Esophagus muscularis mucosa (tissue), 4 donors: ENCODE data around the gene GALNT14.

ENCODE experiments used
- CTCF ChIP-seq, 3 experiments: fragments of 200-600 bp in 2 of 3; fragments of 450-650 bp in 1 of 3; sonication (generic) in 2 of 3; IDR thresholded peaks; one replicate each; pipeline ENCODE4 v1.5.1; 2017 to 2019; ENCODE audit warnings: antibody characterized with exemption in 3 of 3, mild to moderate bottlenecking in 2 of 3, moderate library complexity in 1 of 3
- EP300 ChIP-seq: sonication (generic); formaldehyde crosslinking; IDR thresholded peaks from one replicate; pipeline ENCODE4 v1.6.1; 2017; ENCODE audit warnings: antibody characterized with exemption
- POLR2A ChIP-seq: fragments of 450-650 bp; IDR thresholded peaks from one replicate; pipeline ENCODE4 v1.6.1; 2017; ENCODE audit warnings: antibody characterized with exemption, moderate library complexity, mild to moderate bottlenecking, low read depth
- POLR2AphosphoS5 ChIP-seq, 2 donors: sonication (generic); formaldehyde crosslinking; IDR thresholded peaks; one replicate each; pipeline ENCODE4 v1.6.1; 2017; ENCODE audit warnings: antibody characterized with exemption in 2 of 2

DNA sequence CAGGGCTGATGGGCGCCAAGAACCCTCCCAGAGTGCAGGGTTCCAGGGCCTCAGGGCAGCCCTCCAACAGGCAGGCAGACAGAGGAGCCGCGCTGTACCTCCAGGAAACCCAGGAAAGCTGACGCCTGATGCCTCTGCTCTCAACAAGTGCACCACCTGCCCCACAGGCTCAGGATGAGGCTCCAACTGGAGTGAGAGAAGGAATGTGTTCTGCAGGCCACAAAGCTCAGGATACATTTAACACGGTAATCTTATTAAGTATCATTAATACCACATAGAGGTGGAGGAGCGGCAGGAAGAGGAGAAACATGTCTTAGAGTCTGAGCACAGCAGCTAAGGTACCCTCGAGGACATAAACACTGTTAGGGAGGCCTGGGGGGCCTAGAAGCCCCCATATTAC, 175.1 kb downstream of the GALNT14 start:
- no peak for TF ChIP-seq POLR2A
- TF ChIP-seq CTCF (IDR thresholded peaks at IDR 0.05) = no peak
- no peak for TF ChIP-seq POLR2AphosphoS5 (IDR thresholded peaks at IDR 0.05)
- TF ChIP-seq EP300 = no peak
